OCI-LY1 (cell line): ENCODE results near the gene MCC.

ENCODE experiments used
- H2AFZ ChIP-seq: fragments of 200-600 bp; sonication (generic), shearing (Covaris generic); 2 replicates; pipeline ENCODE4 v1.6.0; 2014; ENCODE audit warnings: antibody characterized with exemption, mild to moderate bottlenecking, low read length
- H3F3A ChIP-seq: fragments of 200-600 bp; sonication (generic), shearing (Covaris generic); 2 replicates; pipeline ENCODE4 v1.6.0; 2014; ENCODE audit warnings: mild to moderate bottlenecking, antibody characterized with exemption, low read length, moderate library complexity; ENCODE audit not compliant: insufficient read depth
- H3K27ac ChIP-seq: fragments of 200-600 bp; sonication (generic); 2 replicates; pipeline ENCODE4 v1.5.1; 2014; ENCODE audit warnings: low read length, mixed run types, mild to moderate bottlenecking, low read depth; ENCODE audit not compliant: poor library complexity, severe bottlenecking
- H3K27me3 ChIP-seq: fragments of 200-600 bp; sonication (generic); 2 replicates; pipeline ENCODE4 v1.6.0; 2014; ENCODE audit warnings: antibody characterized with exemption, mild to moderate bottlenecking, low read length, moderate library complexity; ENCODE audit not compliant: insufficient read depth
- H3K36me3 ChIP-seq: fragments of 200-600 bp; sonication (generic); 2 replicates; pipeline ENCODE4 v1.6.1; 2014; ENCODE audit warnings: mild to moderate bottlenecking, antibody characterized with exemption, low read length, moderate library complexity, mixed read lengths; ENCODE audit not compliant: insufficient read depth
- H3K4me1 ChIP-seq: fragments of 200-600 bp; sonication (generic); 2 replicates; pipeline ENCODE4 v1.5.1; 2014; ENCODE audit warnings: mild to moderate bottlenecking, low read length, moderate library complexity; ENCODE audit not compliant: insufficient read depth, severe bottlenecking
- H3K4me2 ChIP-seq: fragments of 200-600 bp; sonication (generic), shearing (Covaris generic); 2 replicates; pipeline ENCODE4 v1.6.1; 2014; ENCODE audit warnings: low read length
- H3K4me3 ChIP-seq: fragments of 200-600 bp; sonication (generic); 2 replicates; pipeline ENCODE4 v1.5.1; 2014; ENCODE audit warnings: low read length, low read depth, mild to moderate bottlenecking, mixed read lengths; ENCODE audit not compliant: poor library complexity, severe bottlenecking
- H3K79me2 ChIP-seq: fragments of 200-600 bp; shearing (Covaris generic); 2 replicates; pipeline ENCODE4 v1.6.1; 2016; ENCODE audit warnings: mixed run types, low read length, mixed read lengths; ENCODE audit not compliant: insufficient read depth
- H3K9ac ChIP-seq: fragments of 200-600 bp; sonication (generic), shearing (Covaris generic); 2 replicates; pipeline ENCODE4 v1.6.1; 2014; ENCODE audit warnings: mild to moderate bottlenecking, low read length, mixed read lengths
- H3K9me2 ChIP-seq: fragments of 200-600 bp; sonication (generic), shearing (Covaris generic); 2 replicates; pipeline ENCODE4 v1.6.1; 2014; ENCODE audit warnings: low read depth, mild to moderate bottlenecking, low read length, mixed read lengths
- H3K9me3 ChIP-seq: fragments of 200-600 bp; shearing (Covaris generic); 2 replicates; pipeline ENCODE4 v1.6.1; 2014; ENCODE audit warnings: low read length, mixed read lengths
- H4K20me1 ChIP-seq: fragments of 200-600 bp; sonication (generic), shearing (Covaris generic); 2 replicates; pipeline ENCODE4 v1.6.0; 2016; ENCODE audit warnings: mild to moderate bottlenecking, low read length; ENCODE audit not compliant: insufficient read depth
- CTCF ChIP-seq: fragments of 200-600 bp; sonication (generic), shearing (Covaris generic); IDR thresholded peaks from 2 replicates; pipeline ENCODE4 v1.5.1; 2017; ENCODE audit warnings: mild to moderate bottlenecking, antibody characterized with exemption, low read length, moderate library complexity, mixed read lengths
- EZH2 ChIP-seq: fragments of 200-600 bp; sonication (generic), shearing (Covaris generic); IDR thresholded peaks from 2 replicates; pipeline ENCODE4 v1.8.0; 2017; ENCODE audit warnings: borderline replicate concordance, mixed run types, mild to moderate bottlenecking, antibody characterized with exemption, low read length, moderate library complexity, mixed read lengths

The MCC gene

GRCh38 chr5:113425909-113426308, 62.3 kb downstream of the MCC start:
- no peak overlapping the region for H3K9ac ChIP-seq
- no peak overlapping the region for H3K4me2 ChIP-seq
- TF ChIP-seq EZH2 (no peak), CTCF (no peak)
- no peaks in the 10 kb centered on the region for H3K9me3 ChIP-seq
- H3K27ac ChIP-seq = no peak overlapping the region
- no peaks in the 10 kb centered on the region for H3K79me2 ChIP-seq
- no peaks in the 10 kb centered on the region for H3K4me1 ChIP-seq
- H4K20me1 ChIP-seq = no peaks in the 10 kb centered on the region
- no peaks in the 10 kb centered on the region for H3K36me3 ChIP-seq
- no peaks in the 10 kb centered on the region for H3F3A ChIP-seq
- no peak overlapping the region for H2AFZ ChIP-seq
- H3K9me2 ChIP-seq = no peaks in the 10 kb centered on the region
- no peak overlapping the region for H3K4me3 ChIP-seq
- no peaks in the 10 kb centered on the region for H3K27me3 ChIP-seq

- Histone ChIP-seq H3K36me3 (no peaks in the 10 kb centered on the region), H3K27ac (no peak overlapping the region), H3K9me3 (no peaks in the 10 kb centered on the region), H3K27me3 (no peaks in the 10 kb centered on the region), H3F3A (no peaks in the 10 kb centered on the region), H3K79me2 (no peaks in the 10 kb centered on the region), H3K9ac (no peak overlapping the region), H3K9me2 (no peaks in the 10 kb centered on the region), H2AFZ (no peak overlapping the region), H3K4me3 (no peak overlapping the region), H4K20me1 (no peaks in the 10 kb centered on the region), H3K4me2 (no peak overlapping the region), H3K4me1 (no peaks in the 10 kb centered on the region)
- TF ChIP-seq CTCF (no peak), EZH2 (no peak)
Measured at GRCh38 chr5:113421693-113422092, 66.6 kb downstream of the MCC start.

- Histone ChIP-seq H3K4me2 (no peak overlapping the region), H3K36me3 (no peaks in the 10 kb centered on the region), H3K9me3 (no peaks in the 10 kb centered on the region), H2AFZ (no peak overlapping the region), H3K9me2 (no peaks in the 10 kb centered on the region), H3K9ac (no peak overlapping the region), H3K4me3 (no peak overlapping the region), H3F3A (no peaks in the 10 kb centered on the region), H3K4me1 (no peaks in the 10 kb centered on the region), H3K79me2 (no peaks in the 10 kb centered on the region), H3K27me3 (no peaks in the 10 kb centered on the region), H4K20me1 (no peaks in the 10 kb centered on the region), H3K27ac (no peak overlapping the region)
- TF ChIP-seq CTCF (no peak), EZH2 (no peak)
Measured at GRCh38 chr5:113405530-113405929, 82.7 kb downstream of the MCC start.
